ENCODE results near the gene STX7. TPM values are rescaled to one million over a fixed set of nuclear protein-coding genes. Genes with fewer than 3 reads are reported as not detected.
"Not testable (repeated sequence)": the region's sequence is repeated elsewhere in the genome, so short reads cannot be mapped to it uniquely, and the experiment has no call there.

STX7 gene
- total RNA-seq, 1 experiment from 2014 or later = 25.6 TPM

DNA sequence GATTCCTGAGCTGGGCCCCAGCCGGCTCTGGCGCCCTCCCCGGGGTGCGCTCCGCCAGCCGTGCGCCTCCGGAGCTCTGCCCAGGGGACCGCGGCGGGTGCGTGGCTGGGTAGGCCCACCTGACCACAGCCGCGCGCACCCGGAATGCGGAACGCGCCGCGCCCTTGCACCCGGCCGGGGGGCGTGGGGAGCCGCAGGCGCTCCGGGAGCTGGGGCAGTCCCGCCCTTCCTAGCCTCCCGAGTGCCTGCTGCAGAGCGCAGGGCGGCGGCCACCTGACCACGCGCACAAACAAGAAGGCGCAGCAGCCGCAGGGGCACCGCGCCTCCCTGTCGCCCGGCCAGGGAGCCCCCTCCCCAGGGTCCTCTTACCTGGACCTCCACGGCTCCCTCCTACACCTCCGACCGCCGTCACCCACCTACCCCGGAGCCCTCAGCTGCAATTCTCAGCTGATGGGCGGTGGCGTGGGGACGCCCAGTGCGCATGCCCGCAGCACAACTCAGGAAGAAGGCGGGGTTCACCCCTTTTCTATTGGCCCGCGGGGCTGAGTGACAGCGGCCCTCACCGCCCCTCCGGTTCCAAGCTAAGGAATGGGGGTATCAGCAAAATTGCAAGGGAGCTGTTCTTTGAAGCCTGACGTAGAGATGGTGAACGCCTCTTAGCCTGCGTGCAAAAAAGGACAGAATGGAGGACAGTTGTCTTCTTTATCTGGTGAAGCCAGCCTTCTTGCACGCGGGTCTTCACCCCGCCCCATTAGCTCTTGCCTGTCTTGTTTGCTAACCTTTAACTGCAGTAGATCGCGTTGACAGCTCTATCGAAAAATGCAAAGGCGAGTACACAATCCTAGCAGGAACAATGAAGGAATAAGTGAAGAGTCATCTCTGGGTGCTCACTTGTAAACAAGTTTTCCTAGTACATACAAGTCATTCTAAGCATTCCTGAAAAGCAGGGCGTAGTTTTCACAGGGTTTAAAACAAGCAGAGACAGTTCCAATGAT lies at the start of gene STX7 (continued):
- TF ChIP-seq, protein P1, sequence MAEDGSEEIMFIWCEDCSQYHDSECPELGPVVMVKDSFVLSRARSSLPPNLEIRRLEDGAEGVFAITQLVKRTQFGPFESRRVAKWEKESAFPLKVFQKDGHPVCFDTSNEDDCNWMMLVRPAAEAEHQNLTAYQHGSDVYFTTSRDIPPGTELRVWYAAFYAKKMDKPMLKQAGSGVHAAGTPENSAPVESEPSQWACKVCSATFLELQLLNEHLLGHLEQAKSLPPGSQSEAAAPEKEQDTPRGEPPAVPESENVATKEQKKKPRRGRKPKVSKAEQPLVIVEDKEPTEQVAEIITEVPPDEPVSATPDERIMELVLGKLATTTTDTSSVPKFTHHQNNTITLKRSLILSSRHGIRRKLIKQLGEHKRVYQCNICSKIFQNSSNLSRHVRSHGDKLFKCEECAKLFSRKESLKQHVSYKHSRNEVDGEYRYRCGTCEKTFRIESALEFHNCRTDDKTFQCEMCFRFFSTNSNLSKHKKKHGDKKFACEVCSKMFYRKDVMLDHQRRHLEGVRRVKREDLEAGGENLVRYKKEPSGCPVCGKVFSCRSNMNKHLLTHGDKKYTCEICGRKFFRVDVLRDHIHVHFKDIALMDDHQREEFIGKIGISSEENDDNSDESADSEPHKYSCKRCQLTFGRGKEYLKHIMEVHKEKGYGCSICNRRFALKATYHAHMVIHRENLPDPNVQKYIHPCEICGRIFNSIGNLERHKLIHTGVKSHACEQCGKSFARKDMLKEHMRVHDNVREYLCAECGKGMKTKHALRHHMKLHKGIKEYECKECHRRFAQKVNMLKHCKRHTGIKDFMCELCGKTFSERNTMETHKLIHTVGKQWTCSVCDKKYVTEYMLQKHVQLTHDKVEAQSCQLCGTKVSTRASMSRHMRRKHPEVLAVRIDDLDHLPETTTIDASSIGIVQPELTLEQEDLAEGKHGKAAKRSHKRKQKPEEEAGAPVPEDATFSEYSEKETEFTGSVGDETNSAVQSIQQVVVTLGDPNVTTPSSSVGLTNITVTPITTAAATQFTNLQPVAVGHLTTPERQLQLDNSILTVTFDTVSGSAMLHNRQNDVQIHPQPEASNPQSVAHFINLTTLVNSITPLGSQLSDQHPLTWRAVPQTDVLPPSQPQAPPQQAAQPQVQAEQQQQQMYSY (CRISPR knock-in tag; IDR thresholded peaks at IDR 0.05) = no peak
- no peak for TF ChIP-seq ZNF263 (CRISPR knock-in tag; IDR thresholded peaks at IDR 0.05; ENCODE audit: low read depth)
- TF ChIP-seq, protein P2, sequence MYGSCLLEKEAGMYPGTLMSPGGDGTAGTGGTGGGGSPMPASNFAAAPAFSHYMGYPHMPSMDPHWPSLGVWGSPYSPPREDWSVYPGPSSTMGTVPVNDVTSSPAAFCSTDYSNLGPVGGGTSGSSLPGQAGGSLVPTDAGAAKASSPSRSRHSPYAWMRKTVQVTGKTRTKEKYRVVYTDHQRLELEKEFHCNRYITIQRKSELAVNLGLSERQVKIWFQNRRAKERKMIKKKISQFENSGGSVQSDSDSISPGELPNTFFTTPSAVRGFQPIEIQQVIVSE (CRISPR knock-in tag; IDR thresholded peaks at IDR 0.05; ENCODE audit: borderline replicate concordance) = no peak
- no peak for TF ChIP-seq JAZF1 (CRISPR knock-in tag; IDR thresholded peaks at IDR 0.05)
- peak; percentile 72; the same call in 1 of the 2 replicates for TF ChIP-seq FOXP1 (CRISPR knock-in tag; IDR thresholded peaks at IDR 0.05; ENCODE audit: borderline replicate concordance)
- TF ChIP-seq, protein P3, sequence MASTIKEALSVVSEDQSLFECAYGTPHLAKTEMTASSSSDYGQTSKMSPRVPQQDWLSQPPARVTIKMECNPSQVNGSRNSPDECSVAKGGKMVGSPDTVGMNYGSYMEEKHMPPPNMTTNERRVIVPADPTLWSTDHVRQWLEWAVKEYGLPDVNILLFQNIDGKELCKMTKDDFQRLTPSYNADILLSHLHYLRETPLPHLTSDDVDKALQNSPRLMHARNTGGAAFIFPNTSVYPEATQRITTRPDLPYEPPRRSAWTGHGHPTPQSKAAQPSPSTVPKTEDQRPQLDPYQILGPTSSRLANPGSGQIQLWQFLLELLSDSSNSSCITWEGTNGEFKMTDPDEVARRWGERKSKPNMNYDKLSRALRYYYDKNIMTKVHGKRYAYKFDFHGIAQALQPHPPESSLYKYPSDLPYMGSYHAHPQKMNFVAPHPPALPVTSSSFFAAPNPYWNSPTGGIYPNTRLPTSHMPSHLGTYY (CRISPR knock-in tag; IDR thresholded peaks at IDR 0.05) = no peak
- TF ChIP-seq, protein P4, sequence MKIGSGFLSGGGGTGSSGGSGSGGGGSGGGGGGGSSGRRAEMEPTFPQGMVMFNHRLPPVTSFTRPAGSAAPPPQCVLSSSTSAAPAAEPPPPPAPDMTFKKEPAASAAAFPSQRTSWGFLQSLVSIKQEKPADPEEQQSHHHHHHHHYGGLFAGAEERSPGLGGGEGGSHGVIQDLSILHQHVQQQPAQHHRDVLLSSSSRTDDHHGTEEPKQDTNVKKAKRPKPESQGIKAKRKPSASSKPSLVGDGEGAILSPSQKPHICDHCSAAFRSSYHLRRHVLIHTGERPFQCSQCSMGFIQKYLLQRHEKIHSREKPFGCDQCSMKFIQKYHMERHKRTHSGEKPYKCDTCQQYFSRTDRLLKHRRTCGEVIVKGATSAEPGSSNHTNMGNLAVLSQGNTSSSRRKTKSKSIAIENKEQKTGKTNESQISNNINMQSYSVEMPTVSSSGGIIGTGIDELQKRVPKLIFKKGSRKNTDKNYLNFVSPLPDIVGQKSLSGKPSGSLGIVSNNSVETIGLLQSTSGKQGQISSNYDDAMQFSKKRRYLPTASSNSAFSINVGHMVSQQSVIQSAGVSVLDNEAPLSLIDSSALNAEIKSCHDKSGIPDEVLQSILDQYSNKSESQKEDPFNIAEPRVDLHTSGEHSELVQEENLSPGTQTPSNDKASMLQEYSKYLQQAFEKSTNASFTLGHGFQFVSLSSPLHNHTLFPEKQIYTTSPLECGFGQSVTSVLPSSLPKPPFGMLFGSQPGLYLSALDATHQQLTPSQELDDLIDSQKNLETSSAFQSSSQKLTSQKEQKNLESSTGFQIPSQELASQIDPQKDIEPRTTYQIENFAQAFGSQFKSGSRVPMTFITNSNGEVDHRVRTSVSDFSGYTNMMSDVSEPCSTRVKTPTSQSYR (CRISPR knock-in tag; IDR thresholded peaks at IDR 0.05) = no peak
- no peak for TF ChIP-seq JUN (CRISPR knock-in tag; IDR thresholded peaks at IDR 0.05)
- TF ChIP-seq, protein P5, sequence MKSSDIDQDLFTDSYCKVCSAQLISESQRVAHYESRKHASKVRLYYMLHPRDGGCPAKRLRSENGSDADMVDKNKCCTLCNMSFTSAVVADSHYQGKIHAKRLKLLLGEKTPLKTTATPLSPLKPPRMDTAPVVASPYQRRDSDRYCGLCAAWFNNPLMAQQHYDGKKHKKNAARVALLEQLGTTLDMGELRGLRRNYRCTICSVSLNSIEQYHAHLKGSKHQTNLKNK (CRISPR knock-in tag; IDR thresholded peaks at IDR 0.05) = no peak
- 0 out of 2 replicates have a peak, but pooled peaks have one; percentile 86 for TF ChIP-seq ZNF219 (CRISPR knock-in tag; IDR thresholded peaks at IDR 0.05; ENCODE audit: borderline replicate concordance)
- TF ChIP-seq CREB1 (CRISPR knock-in tag; IDR thresholded peaks at IDR 0.05) = no peak
- TF ChIP-seq IRF2 (CRISPR knock-in tag; IDR thresholded peaks at IDR 0.05; ENCODE audit: borderline replicate concordance, low read depth) = no peak
- TF ChIP-seq, protein P6, sequence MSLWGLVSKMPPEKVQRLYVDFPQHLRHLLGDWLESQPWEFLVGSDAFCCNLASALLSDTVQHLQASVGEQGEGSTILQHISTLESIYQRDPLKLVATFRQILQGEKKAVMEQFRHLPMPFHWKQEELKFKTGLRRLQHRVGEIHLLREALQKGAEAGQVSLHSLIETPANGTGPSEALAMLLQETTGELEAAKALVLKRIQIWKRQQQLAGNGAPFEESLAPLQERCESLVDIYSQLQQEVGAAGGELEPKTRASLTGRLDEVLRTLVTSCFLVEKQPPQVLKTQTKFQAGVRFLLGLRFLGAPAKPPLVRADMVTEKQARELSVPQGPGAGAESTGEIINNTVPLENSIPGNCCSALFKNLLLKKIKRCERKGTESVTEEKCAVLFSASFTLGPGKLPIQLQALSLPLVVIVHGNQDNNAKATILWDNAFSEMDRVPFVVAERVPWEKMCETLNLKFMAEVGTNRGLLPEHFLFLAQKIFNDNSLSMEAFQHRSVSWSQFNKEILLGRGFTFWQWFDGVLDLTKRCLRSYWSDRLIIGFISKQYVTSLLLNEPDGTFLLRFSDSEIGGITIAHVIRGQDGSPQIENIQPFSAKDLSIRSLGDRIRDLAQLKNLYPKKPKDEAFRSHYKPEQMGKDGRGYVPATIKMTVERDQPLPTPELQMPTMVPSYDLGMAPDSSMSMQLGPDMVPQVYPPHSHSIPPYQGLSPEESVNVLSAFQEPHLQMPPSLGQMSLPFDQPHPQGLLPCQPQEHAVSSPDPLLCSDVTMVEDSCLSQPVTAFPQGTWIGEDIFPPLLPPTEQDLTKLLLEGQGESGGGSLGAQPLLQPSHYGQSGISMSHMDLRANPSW (CRISPR knock-in tag; conservative IDR thresholded peaks at IDR 0.05; ENCODE audit: low read depth) = no peak
- TF ChIP-seq, protein P7, sequence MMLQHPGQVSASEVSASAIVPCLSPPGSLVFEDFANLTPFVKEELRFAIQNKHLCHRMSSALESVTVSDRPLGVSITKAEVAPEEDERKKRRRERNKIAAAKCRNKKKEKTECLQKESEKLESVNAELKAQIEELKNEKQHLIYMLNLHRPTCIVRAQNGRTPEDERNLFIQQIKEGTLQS (CRISPR knock-in tag; conservative IDR thresholded peaks at IDR 0.05) = no peak
- TF ChIP-seq ETV6 (CRISPR knock-in tag; IDR thresholded peaks at IDR 0.05) = no peak; the same call in 1 of the 2 replicates
- peak; percentile 69; the same call in 1 of the 2 replicates for TF ChIP-seq ESRRA (CRISPR knock-in tag; IDR thresholded peaks at IDR 0.05; ENCODE audit: borderline replicate concordance)
- TF ChIP-seq GABPB1 (CRISPR knock-in tag; IDR thresholded peaks at IDR 0.05) = peak; percentile 57; the same call in 1 of the 2 replicates
- no peak for TF ChIP-seq TEAD4 (CRISPR knock-in tag; IDR thresholded peaks at IDR 0.05)

DNA sequence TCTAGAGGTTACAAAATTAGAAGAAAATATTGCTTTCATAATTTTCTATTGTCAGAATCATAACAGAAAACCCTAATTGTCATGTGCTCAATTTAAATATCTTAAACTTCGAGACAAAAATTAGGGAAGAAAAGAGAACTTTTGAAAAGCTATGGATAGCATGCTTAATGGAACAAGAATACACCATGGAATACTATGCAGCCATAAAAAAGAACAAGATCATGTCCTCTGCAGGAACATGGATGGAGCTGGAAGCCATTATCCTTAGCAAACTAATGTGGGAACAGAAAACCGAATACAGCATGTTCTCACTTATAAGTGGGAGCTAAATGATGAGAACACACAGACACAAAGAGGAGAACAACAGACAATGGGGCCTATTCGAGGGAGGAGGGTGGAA lies 47.2 kb upstream of the STX7 start:
- H3K27ac Mint-ChIP-seq; H3K4me1 Mint-ChIP-seq; DNase-seq (ENCODE audit: low spot score); ATAC-seq; H3K9me3 Mint-ChIP-seq; POLR2A ChIA-PET; H3K27me3 Mint-ChIP-seq (ENCODE audit: low read depth); H3K4me3 Mint-ChIP-seq; H3K36me3 Mint-ChIP-seq; CTCF ChIA-PET: not testable (repeated sequence)

All from WTC11 (cell line).